ENCODE measurements around the gene TMEM63C. TPM values are rescaled to one million over a fixed set of nuclear protein-coding genes. Genes with fewer than 3 reads are reported as not detected.

The TMEM63C gene
- total RNA-seq, 4 donors from 2014 or later = 3.3 to 43.7 (median 11.3) TPM

- no peaks in the 10 kb centered on the region for H3K9me3 ChIP-seq
- no peaks in the 10 kb centered on the region for H3K4me1 ChIP-seq
- DNase-seq = no peak
- H3K4me3 ChIP-seq = no peak overlapping the region
- H3K27ac ChIP-seq = no peak overlapping the region
- H3K27me3 ChIP-seq = no peaks in the 10 kb centered on the region
- TF ChIP-seq, protein P1, sequence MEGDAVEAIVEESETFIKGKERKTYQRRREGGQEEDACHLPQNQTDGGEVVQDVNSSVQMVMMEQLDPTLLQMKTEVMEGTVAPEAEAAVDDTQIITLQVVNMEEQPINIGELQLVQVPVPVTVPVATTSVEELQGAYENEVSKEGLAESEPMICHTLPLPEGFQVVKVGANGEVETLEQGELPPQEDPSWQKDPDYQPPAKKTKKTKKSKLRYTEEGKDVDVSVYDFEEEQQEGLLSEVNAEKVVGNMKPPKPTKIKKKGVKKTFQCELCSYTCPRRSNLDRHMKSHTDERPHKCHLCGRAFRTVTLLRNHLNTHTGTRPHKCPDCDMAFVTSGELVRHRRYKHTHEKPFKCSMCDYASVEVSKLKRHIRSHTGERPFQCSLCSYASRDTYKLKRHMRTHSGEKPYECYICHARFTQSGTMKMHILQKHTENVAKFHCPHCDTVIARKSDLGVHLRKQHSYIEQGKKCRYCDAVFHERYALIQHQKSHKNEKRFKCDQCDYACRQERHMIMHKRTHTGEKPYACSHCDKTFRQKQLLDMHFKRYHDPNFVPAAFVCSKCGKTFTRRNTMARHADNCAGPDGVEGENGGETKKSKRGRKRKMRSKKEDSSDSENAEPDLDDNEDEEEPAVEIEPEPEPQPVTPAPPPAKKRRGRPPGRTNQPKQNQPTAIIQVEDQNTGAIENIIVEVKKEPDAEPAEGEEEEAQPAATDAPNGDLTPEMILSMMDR (IDR thresholded peaks at IDR 0.05) = no peak
- no peak for TF ChIP-seq POLR2A (IDR thresholded peaks at IDR 0.05)
- no peaks in the 10 kb centered on the region for H3K36me3 ChIP-seq
These were observed 49.3 kb downstream of the TMEM63C start for GRCh38 chr14:77230914-77231313.

- TF ChIP-seq, protein P1 (IDR thresholded peaks at IDR 0.05) = no peak
- no peak for TF ChIP-seq POLR2A (IDR thresholded peaks at IDR 0.05)
- no peak for DNase-seq
- H3K4me3 ChIP-seq = no peak overlapping the region
These were observed 50.1 kb downstream of the TMEM63C start for GRCh38 chr14:77231721-77232120.

DNA sequence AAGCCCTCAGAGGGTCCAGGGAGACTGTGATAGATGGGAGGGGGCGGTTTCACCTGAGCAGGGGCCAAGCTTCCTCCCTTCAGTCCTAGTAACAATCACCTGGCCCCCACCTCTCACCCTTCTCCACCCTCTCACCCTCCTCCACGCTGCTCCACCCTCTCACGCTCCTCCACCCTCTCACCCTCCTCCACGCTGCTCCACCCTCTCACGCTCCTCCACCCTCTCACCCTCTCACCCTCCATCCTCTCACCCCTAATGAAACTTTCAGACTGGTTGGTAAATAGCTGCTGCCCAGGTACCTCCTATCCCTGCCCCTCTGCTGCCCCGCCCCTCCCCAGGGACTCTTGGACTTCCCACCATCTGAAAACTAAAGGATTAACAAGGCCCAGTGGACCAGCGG is 55.2 kb downstream of the TMEM63C start:
- Histone ChIP-seq H3K9me3 (no peaks in the 10 kb centered on the region), H3K36me3 (no peaks in the 10 kb centered on the region), H3K4me3 (no peak overlapping the region), H3K27me3 (no peaks in the 10 kb centered on the region), H3K27ac (no peak overlapping the region), H3K4me1 (no peaks in the 10 kb centered on the region)
- TF ChIP-seq, protein P1 (IDR thresholded peaks at IDR 0.05) = no peak
- no peak for TF ChIP-seq POLR2A (IDR thresholded peaks at IDR 0.05)
- DNase-seq = no peak

More at GRCh38 chr14:77231721-77232120, 50.1 kb downstream of the TMEM63C start:
- no peaks in the 10 kb centered on the region for H3K27me3 ChIP-seq
- H3K9me3 ChIP-seq = no peaks in the 10 kb centered on the region
- no peak overlapping the region for H3K27ac ChIP-seq
- H3K36me3 ChIP-seq = no peaks in the 10 kb centered on the region
- H3K4me1 ChIP-seq = no peaks in the 10 kb centered on the region

DNA sequence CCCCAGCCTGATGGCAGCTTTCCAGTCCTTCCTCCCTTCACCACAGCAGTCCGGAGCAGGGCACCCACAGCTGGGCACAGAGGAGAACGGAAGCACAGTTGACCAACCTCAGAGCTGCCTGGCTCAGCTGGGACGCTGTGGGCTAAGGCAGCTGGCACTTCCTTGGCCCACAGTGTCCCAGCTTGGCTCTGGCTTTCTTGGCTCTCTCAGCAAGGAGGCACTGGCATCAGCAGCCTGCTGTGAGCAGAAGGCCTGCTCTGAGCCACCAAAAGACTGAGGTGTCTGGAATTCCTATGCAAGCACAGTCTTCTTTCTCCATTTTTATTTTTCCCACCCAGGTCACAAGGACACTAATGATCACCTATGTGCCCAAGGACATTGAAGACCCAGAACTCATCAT is 56.8 kb downstream of the TMEM63C start:
- H3K27ac ChIP-seq = no peak overlapping the region
- TF ChIP-seq, protein P1 (IDR thresholded peaks at IDR 0.05) = no peak
- no peak for TF ChIP-seq POLR2A (IDR thresholded peaks at IDR 0.05)
- H3K36me3 ChIP-seq = no peaks in the 10 kb centered on the region
- no peaks in the 10 kb centered on the region for H3K27me3 ChIP-seq
- no peak for DNase-seq
- no peak overlapping the region for H3K4me3 ChIP-seq
- no peaks in the 10 kb centered on the region for H3K9me3 ChIP-seq
- no peaks in the 10 kb centered on the region for H3K4me1 ChIP-seq

- no peak for DNase-seq
- Histone ChIP-seq H3K27me3 (no peaks in the 10 kb centered on the region), H3K36me3 (no peaks in the 10 kb centered on the region), H3K4me1 (no peaks in the 10 kb centered on the region), H3K4me3 (no peak overlapping the region), H3K27ac (no peak overlapping the region), H3K9me3 (no peaks in the 10 kb centered on the region)
- TF ChIP-seq, protein P1 (IDR thresholded peaks at IDR 0.05) = no peak
These were observed 57.4 kb downstream of the TMEM63C start for GRCh38 chr14:77238996-77239395.

- DNase-seq = no peak
- TF ChIP-seq, protein P1 (IDR thresholded peaks at IDR 0.05) = no peak
- TF ChIP-seq POLR2A (IDR thresholded peaks at IDR 0.05) = no peak
These were observed 57.8 kb downstream of the TMEM63C start for GRCh38 chr14:77239412-77239811.

More at GRCh38 chr14:77239412-77239811, 57.8 kb downstream of the TMEM63C start:
- Histone ChIP-seq H3K9me3 (no peaks in the 10 kb centered on the region), H3K27me3 (no peaks in the 10 kb centered on the region), H3K4me3 (no peak overlapping the region), H3K4me1 (no peaks in the 10 kb centered on the region), H3K36me3 (no peaks in the 10 kb centered on the region), H3K27ac (no peak overlapping the region)
